ENCODE results near the gene EGR2.

DNA sequence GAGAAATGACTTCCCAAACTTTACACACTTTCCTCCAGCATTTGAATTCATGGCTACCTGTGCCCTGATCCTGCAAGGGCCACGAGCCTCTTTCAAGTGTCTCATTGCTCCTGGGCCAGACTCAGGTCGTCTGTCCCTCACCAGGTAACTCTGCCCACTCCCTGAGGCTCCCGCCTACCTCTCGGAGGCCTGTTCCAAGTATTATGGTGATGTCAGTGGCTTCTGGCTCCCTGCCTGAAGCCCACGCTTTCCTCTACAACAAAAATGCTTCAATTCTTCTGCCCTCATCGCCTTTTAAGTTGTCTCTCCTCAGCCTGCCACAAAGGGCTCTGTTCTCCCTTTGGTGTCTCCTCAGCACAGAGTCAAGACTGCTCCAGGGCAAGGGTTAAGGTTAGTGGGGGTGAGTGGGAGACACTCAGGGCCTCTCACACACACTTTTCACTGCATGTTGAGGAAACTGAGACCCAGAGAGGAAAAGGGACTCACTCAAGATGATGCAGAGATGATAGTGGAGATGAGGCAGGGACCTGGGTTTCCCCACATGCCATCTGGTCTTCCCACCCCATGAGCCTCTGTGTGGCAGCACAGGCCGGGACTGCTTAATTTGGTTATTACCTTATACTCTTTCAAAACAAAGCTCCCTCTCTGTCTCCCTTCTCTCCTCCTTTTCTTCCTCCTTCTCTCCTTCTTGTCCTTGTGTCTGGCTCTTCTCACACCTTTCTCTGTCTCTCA is 28.3 kb upstream of the EGR2 start:
- no peak for TF ChIP-seq ESRRG (CRISPR knock-in tag; IDR thresholded peaks at IDR 0.05)
- TF ChIP-seq, protein P1, sequence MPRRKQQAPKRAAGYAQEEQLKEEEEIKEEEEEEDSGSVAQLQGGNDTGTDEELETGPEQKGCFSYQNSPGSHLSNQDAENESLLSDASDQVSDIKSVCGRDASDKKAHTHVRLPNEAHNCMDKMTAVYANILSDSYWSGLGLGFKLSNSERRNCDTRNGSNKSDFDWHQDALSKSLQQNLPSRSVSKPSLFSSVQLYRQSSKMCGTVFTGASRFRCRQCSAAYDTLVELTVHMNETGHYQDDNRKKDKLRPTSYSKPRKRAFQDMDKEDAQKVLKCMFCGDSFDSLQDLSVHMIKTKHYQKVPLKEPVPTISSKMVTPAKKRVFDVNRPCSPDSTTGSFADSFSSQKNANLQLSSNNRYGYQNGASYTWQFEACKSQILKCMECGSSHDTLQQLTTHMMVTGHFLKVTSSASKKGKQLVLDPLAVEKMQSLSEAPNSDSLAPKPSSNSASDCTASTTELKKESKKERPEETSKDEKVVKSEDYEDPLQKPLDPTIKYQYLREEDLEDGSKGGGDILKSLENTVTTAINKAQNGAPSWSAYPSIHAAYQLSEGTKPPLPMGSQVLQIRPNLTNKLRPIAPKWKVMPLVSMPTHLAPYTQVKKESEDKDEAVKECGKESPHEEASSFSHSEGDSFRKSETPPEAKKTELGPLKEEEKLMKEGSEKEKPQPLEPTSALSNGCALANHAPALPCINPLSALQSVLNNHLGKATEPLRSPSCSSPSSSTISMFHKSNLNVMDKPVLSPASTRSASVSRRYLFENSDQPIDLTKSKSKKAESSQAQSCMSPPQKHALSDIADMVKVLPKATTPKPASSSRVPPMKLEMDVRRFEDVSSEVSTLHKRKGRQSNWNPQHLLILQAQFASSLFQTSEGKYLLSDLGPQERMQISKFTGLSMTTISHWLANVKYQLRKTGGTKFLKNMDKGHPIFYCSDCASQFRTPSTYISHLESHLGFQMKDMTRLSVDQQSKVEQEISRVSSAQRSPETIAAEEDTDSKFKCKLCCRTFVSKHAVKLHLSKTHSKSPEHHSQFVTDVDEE (CRISPR knock-in tag; IDR thresholded peaks at IDR 0.05) = no peak
- TF ChIP-seq, protein P2, sequence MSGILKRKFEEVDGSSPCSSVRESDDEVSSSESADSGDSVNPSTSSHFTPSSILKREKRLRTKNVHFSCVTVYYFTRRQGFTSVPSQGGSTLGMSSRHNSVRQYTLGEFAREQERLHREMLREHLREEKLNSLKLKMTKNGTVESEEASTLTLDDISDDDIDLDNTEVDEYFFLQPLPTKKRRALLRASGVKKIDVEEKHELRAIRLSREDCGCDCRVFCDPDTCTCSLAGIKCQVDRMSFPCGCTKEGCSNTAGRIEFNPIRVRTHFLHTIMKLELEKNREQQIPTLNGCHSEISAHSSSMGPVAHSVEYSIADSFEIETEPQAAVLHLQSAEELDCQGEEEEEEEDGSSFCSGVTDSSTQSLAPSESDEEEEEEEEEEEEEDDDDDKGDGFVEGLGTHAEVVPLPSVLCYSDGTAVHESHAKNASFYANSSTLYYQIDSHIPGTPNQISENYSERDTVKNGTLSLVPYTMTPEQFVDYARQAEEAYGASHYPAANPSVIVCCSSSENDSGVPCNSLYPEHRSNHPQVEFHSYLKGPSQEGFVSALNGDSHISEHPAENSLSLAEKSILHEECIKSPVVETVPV (CRISPR knock-in tag; IDR thresholded peaks at IDR 0.05) = no peak
- TF ChIP-seq, protein P3, sequence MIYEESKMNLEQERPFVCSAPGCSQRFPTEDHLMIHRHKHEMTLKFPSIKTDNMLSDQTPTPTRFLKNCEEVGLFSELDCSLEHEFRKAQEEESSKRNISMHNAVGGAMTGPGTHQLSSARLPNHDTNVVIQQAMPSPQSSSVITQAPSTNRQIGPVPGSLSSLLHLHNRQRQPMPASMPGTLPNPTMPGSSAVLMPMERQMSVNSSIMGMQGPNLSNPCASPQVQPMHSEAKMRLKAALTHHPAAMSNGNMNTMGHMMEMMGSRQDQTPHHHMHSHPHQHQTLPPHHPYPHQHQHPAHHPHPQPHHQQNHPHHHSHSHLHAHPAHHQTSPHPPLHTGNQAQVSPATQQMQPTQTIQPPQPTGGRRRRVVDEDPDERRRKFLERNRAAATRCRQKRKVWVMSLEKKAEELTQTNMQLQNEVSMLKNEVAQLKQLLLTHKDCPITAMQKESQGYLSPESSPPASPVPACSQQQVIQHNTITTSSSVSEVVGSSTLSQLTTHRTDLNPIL (CRISPR knock-in tag; IDR thresholded peaks at IDR 0.05; ENCODE audit: low read depth) = no peak

Data from SK-N-SH treated with all-trans-retinoic acid at 6 μM for 48 hours (cell line).